ENCODE data around the gene NRXN3.

Gene NRXN3

DNA sequence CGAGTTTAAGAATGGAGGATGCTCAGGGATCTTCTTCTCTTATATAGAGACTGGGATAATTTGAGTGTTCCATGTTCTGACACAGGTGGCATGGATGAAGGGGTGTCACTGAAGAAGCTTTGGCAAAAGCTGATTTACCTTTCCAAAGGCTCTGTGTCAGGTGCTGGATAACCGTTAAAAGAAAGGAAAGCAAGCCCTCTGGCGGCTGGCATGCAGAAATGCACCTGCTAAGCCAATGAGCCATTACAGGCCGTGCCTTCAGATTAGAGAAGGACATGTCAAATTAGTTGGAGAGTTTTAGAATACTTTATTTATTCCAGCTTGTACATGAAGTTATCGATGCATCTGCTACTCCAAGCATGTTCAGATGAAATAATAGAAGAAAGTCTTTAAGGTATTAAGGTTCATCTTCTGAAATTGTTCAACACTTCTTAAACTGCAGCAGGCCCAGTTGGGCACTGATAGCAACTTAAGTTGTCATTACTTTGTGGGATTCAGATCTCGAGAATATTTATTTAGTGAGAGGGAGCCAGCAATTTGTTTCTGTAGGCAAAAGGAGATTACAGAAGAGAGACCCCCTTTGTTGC is 678.2 kb downstream of the NRXN3 start:
- DNase-seq: no peak

DNA sequence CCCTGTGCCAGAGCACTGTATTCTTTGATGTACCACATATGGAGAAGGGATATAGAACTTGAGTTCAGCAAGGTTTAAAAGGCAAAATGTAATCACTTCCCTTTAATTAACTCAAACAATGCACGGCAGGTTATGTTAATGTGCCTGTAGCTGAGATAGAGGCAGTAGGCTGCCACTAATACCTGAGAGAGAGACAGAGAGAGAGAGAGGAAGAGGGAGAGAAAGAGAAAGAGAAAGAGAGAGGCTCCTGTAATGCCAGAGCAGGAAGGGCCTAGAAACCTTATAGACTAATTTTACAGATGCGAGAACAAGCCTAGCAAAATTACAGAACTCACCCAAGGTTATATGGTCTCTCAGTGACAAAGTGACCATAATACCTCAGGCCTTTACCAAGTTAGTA is 679.8 kb downstream of the NRXN3 start:
- DNase-seq: no peak

- no peak for DNase-seq
Measured at GRCh38 chr14:78851189-78851588, 681.0 kb downstream of the NRXN3 start.

GRCh38 chr14:78852040-78852439 is 681.9 kb downstream of the NRXN3 start:
- DNase-seq: no peak

- no peak for DNase-seq
Measured at GRCh38 chr14:78857974-78858373, 687.8 kb downstream of the NRXN3 start.

GRCh38 chr14:78863143-78863542 is 693.0 kb downstream of the NRXN3 start:
- peak; percentile 40 for DNase-seq

DNA sequence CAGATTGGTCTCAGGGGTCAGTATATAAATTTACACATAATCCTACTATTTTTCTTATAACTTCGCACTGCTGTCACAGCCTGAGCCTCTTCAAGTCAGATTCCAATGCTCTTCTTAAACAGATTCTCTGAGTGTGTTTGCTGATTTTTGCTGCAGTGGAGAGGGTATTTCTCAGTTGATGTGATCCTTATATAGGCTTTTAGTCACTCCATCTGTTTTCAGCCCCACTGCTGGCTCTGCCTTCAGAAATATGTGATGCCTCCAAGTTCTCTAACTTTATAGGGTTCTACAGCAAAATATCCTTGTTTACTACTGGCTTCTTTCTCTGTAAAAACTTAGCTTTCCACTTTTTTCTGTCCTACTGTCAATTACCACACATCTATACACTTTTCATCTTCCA is 702.7 kb downstream of the NRXN3 start:
- DNase-seq: no peak

DNA sequence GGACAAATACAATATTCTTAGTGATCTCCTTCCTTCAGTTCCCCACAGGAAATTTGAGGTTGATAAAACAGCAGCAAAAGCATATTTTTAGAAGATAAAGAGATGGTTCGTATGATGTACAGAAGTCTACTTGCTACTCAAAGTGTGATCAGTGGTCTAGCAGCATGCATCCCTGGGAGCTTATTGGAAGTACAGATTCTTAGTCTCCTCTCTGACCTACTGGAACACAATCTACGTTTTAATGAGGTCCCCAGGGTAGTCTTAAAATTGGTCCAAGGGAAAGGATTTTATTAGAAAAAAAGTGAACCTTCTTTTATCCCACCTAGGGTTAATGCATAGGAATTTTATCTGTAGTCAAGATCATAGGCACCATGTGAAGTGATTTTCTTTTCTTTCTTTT is 703.4 kb downstream of the NRXN3 start:
- no peak for DNase-seq

DNA sequence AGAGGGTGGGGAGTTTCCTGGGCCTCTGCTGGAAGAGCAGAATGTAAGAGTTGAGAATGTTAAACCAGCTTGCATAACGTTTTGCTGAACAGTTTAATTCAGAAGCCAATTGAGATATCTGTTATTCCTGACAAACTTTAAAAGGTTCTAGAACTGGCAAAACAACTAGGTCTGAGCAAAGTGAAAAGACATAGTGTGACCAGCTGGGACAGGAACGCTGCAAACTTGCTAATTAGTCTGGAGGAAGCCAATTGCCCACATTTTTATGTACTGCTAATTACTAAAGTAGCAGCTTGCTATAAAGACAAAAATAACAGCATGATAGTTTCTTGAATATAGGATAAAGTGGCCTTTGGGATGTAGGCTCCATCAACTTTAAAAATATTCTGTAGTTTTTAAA is 704.9 kb downstream of the NRXN3 start:
- DNase-seq: no peak

DNA sequence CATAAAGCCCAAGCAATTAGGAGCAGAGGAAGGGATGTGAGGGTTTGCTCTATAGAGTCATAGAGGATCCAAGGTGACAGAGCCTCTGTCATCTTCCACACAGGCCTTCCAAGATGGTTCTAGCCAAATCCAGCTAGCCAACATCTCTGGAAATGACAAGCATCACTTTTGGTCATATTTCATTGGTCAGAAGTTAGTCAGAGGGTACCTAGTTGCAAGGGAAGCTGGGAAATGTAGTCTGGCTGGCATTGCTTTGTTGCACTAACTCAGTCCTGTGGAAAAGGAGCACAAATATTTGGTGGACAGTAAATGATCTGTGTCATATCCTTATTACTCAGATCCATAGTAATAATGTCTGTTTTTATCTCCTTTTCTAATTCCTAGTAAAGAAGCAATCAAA is 715.7 kb downstream of the NRXN3 start:
- DNase-seq: no peak

DNA sequence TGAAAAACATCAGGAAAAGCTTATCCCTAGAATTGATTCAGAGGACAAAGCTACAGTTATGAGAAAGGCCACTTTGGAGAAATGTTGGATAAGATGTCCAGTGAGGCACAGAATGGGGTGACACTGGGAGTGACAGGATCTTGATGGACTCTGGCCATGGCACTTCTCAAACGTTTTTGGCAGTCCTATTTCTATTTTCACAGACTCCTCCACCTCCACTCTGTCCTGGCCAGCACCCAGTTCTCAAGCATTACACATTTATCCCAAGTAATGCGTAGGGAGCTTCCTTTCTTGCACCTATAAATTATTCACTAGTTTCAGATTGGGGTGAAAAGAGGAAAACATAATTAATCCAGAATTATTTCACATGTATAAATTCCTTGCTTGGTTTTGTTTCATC is 727.3 kb downstream of the NRXN3 start:
- no peak for DNase-seq

DNA sequence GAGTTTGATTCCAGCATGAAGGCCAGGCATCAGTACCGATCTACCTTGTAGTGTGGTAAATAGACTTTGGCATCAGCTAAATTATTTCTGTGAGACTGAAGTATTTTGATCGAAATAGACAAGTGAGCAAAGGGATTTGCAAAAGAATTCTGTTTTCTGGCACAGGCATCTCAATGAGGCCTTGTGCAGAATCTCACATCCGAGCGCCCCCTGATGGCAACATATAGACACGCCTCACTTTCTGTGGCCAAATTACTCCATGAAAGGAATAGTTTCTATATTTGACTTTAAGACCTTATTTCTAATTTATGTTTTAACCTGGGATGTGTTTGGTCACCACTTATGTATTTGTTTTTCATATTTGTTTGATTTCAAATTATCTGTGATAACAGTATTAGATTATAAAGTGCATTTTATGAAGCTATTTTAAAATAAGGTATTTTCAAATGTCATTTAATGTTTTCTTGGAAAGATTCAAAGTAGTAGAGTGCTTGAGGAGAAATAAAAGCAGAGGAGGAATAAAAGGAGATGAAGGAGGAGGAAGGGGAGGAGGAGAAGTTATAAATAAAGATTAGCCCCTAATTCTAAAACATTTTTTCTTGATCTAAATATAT is 731.9 kb downstream of the NRXN3 start:
- no peak for DNase-seq

GRCh38 chr14:78904094-78904493 is 733.9 kb downstream of the NRXN3 start:
- DNase-seq: no peak

GRCh38 chr14:78917462-78917861 is 747.3 kb downstream of the NRXN3 start:
- DNase-seq: no peak

GRCh38 chr14:78921856-78922255 is 751.7 kb downstream of the NRXN3 start:
- DNase-seq: no peak

- DNase-seq: no peak
Measured at GRCh38 chr14:78927261-78927660, 757.1 kb downstream of the NRXN3 start.

- DNase-seq: no peak
Measured at GRCh38 chr14:78933166-78933565, 763.0 kb downstream of the NRXN3 start.

- no peak for DNase-seq
Measured at GRCh38 chr14:78933948-78934524, 763.9 kb downstream of the NRXN3 start.

DNA sequence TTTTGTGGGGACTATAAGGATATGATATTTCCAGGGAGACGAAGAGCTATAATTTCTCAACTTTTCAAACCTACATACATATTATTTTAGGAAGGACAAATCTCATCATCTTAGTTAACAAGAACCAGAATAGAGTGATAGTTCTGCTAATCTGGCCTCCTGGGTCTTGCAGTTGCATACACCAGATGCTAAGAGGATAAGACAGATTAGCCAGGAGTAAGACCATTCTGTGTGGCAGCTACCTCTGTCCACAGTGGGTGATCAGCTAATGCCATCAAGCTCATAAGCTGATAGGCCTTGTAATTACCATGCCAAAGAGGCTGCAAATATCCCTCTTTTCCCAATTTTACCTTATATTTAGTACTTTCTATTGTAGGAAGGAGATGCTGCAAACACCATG is 776.8 kb downstream of the NRXN3 start:
- no peak for DNase-seq

GRCh38 chr14:78947681-78948080 is 777.5 kb downstream of the NRXN3 start:
- no peak for DNase-seq

DNA sequence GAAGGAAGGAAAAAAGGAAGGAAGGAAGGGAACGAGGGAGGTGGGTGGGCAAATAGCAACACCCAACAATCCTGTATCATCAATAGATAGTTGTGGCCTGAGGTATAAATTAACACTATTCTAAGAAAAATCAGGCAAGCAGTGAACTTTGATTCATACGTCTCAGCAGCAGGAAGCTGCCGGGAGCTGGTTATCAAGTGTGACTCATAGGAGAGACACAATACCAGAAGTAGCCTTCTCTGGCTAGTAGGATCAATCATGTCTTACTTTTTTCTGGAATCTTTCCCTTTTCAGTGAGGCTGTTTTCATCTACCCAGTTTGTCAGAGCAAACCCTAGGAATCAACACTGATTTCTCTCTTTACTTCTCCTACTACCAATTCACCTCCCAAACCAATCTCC is 780.5 kb downstream of the NRXN3 start:
- no peak for DNase-seq

DNA sequence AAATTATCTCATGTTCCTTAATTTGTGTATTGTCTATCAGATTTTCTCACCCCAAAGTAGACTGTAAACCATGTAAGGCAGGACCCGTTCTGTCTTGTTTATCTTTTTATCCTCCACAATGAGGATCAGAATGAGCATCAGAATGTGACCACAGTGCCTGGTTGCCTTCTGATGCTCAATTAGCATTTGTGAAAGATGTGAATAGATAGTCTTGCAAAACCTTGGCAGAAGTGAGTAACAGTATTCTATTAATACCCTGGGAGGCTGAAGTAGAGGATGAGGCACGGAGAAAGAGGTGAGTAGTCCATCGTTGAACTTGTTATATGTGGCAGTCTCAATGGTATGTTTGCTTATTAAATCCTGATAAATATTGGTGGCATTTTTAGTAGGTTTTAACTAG is 781.4 kb downstream of the NRXN3 start:
- no peak for DNase-seq

DNA sequence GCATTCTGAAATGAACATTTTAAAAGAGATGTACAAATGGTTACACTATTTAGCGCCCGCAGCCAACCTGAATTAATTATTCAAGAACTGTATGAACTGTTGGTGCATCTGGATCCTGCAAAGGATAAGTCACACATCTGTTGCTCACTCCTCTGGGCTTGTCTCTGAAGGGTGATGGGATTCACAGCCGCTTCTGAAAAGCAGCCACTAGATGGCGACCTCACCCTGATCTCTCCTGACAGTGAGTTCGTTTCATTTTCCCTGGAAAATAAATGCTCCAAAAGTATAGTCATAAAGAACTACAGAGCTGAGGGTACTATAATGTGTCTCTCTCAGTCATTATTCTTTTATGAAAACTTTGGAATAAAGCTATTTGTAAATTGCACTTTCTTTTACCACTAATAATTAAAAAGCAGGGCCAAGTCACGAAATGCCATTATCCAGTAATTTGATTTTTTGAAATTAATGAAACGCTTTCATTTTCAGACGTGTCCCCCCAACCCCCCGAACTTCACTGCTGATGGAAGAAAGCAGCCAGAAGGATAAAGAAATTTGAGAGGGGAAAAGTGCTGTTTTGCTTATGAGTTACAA is 789.6 kb downstream of the NRXN3 start:
- peak; percentile 66 for DNase-seq

DNA sequence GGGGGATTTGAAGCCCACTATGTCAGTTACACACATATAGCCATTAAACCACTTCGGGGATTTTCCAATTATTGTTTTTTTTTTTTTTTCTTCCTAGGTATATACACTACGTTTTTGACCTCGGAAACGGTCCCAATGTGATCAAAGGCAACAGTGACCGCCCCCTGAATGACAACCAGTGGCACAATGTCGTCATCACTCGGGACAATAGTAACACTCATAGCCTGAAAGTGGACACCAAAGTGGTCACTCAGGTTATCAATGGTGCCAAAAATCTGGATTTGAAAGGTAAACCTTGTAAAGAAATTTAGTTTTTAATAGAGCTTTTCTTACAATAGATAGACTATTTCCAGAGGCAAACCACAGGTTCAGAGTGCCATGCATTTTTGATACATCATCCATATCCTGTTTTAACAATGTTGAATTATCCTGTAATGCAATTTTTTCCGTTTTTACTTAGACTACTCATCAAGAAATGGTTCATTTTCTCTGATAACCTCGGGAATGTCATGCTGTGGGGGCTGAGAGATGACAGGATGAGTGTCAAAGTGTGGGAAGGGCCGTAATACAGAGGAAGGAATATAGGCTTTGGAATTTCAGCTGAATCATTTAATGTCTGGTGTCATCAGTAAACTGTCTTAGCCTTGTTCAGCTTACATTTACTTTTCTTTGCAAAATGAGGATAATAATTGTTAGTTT is 797.1 kb downstream of the NRXN3 start:
- DNase-seq: no peak
